NT2/D1 (cell line): ENCODE results near the gene C10orf90.

Experiments used
- SUZ12 ChIP-seq: IDR thresholded peaks from 2 replicates; pipeline ENCODE4 v1.6.1; 2011; ENCODE audit not compliant: insufficient read length, insufficient read depth; ENCODE audit errors: extremely low read depth
- YY1 ChIP-seq: IDR thresholded peaks from 2 replicates; pipeline ENCODE4 v1.6.1; 2011; ENCODE audit not compliant: insufficient read length, insufficient read depth
- ZNF274 ChIP-seq: IDR thresholded peaks from 2 replicates; pipeline ENCODE4 v1.6.1; 2011; ENCODE audit warnings: mild to moderate bottlenecking, low read depth, low read length

DNA sequence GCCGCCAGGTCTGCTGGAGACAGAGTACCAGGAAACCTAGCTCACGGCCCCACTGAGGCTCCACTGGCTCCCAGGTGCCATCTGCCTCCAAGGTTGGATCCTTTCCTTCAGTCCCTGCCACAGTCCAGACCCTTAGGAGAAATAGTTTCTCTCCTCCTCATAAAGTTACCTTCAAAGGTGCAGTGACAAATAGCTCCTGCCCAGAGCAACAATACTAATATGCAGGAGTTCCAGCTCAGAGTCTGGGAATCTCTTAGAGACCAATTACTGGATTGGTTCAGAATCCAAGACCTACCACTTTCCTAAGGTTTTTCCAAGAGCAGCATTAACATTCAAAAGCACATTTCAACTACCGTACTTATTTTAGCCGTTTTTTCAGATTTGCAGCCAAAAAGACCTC lies 241.2 kb downstream of the C10orf90 start:
- no peak for TF ChIP-seq SUZ12
- TF ChIP-seq ZNF274, result no peak
- TF ChIP-seq YY1, result no peak
